HFFc6 (cell line): Measurements from ENCODE around the gene KNDC1. TPM values are rescaled to one million over a fixed set of nuclear protein-coding genes. Genes with fewer than 3 reads are reported as not detected.

Source experiments
- DNase-seq: peaks from one replicate; pipeline ENCODE4 v3.0.0-alpha.2; 2018
- H3K27ac Mint-ChIP-seq: 2 replicates; pipeline ENCODE4 v1.8.0; 2020; ENCODE audit warnings: mild to moderate bottlenecking, mixed read lengths
- H3K27me3 Mint-ChIP-seq: 2 replicates; pipeline ENCODE4 v1.8.0; 2021; ENCODE audit warnings: mild to moderate bottlenecking, moderate library complexity, mixed read lengths; ENCODE audit not compliant: insufficient read depth
- H3K36me3 Mint-ChIP-seq: 2 replicates; pipeline ENCODE4 v1.8.0; 2021; ENCODE audit warnings: low read depth, mixed read lengths
- H3K4me1 Mint-ChIP-seq: 2 replicates; pipeline ENCODE4 v1.8.0; 2020; ENCODE audit warnings: low read depth, mixed read lengths
- H3K4me3 Mint-ChIP-seq: 2 replicates; pipeline ENCODE4 v1.8.0; 2020; ENCODE audit warnings: mild to moderate bottlenecking, moderate library complexity, mixed read lengths
- H3K9me3 Mint-ChIP-seq: 2 replicates; pipeline ENCODE4 v1.8.0; 2020; ENCODE audit warnings: mild to moderate bottlenecking, mixed read lengths
- total RNA-seq, 6 experiments: library from RNA; stranded (reverse); fragmentation: NEBNext Ultra II Directional; extraction: Animal tissue kit (Norgen Biotek cat#: 25700); gene quantifications; 2 replicates in 1 of 6; 3 replicates in 5 of 6; pipeline ENCODE4 v1.2.3, GENCODE V29; 2021
- TF ChIP-seq, protein P1 (sequence below): fragments of 200-600 bp; sonication (generic); IDR thresholded peaks from 2 replicates; pipeline ENCODE4 v1.5.0; 2021; ENCODE audit warnings: antibody characterized with exemption, mild to moderate bottlenecking

The KNDC1 gene
- total RNA-seq, 6 experiments from 2014 or later: 0.05 to 1.00 (median 0.28) TPM; not detected in 3

- DNase-seq: no peak
- H3K9me3 Mint-ChIP-seq: peaks cover 31% of the 10 kb centered on the region
- no peaks in the 10 kb centered on the region for H3K4me1 Mint-ChIP-seq
- H3K36me3 Mint-ChIP-seq: no peaks in the 10 kb centered on the region
- TF ChIP-seq, protein P1, sequence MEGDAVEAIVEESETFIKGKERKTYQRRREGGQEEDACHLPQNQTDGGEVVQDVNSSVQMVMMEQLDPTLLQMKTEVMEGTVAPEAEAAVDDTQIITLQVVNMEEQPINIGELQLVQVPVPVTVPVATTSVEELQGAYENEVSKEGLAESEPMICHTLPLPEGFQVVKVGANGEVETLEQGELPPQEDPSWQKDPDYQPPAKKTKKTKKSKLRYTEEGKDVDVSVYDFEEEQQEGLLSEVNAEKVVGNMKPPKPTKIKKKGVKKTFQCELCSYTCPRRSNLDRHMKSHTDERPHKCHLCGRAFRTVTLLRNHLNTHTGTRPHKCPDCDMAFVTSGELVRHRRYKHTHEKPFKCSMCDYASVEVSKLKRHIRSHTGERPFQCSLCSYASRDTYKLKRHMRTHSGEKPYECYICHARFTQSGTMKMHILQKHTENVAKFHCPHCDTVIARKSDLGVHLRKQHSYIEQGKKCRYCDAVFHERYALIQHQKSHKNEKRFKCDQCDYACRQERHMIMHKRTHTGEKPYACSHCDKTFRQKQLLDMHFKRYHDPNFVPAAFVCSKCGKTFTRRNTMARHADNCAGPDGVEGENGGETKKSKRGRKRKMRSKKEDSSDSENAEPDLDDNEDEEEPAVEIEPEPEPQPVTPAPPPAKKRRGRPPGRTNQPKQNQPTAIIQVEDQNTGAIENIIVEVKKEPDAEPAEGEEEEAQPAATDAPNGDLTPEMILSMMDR: no peak
- no peak overlapping the region for H3K4me3 Mint-ChIP-seq
- no peaks in the 10 kb centered on the region; the same call in 1 of the 2 replicates for H3K27me3 Mint-ChIP-seq
- no peak overlapping the region for H3K27ac Mint-ChIP-seq
Observed at GRCh38 chr10:133199488-133199885, 39.5 kb downstream of the KNDC1 start.

DNA sequence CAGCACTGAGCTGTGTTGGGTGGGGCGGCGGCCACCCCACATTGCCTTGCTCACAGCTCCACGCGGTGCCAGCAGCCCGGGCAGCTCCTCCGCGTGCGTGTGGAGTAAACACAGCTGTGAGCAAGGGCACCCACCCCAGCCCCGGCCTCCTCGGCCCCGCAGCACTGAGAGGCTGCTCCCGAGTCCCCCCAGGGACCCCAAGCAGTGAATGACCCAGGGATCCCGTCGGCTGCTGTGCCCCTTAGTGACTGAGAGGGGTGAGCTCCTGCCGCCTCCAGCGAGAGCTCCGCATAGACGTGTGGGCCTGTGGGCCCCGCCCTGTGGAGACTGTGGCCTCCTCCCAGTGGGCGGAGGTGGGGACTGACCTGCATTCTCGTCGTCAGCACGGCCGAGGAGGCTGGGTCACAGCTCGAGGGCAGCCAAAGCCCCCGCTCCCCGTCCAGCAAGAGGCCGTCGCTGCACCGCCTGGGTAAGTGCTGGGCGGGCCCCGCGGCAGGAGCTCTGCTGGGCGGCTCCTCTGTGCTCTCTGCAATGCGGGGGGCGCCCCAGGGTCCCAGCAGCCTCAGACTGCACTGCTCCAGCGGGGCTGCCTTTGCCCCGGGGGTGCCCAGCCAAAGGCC lies 40.1 kb downstream of the KNDC1 start:
- Mint-ChIP-seq H3K36me3 (no peaks in the 10 kb centered on the region), H3K4me1 (no peaks in the 10 kb centered on the region), H3K27me3 (no peaks in the 10 kb centered on the region; the same call in 1 of the 2 replicates), H3K9me3 (peaks cover 26% of the 10 kb centered on the region), H3K27ac (no peak overlapping the region), H3K4me3 (no peak overlapping the region)
- DNase-seq: no peak
- TF ChIP-seq, protein P1: no peak

DNA sequence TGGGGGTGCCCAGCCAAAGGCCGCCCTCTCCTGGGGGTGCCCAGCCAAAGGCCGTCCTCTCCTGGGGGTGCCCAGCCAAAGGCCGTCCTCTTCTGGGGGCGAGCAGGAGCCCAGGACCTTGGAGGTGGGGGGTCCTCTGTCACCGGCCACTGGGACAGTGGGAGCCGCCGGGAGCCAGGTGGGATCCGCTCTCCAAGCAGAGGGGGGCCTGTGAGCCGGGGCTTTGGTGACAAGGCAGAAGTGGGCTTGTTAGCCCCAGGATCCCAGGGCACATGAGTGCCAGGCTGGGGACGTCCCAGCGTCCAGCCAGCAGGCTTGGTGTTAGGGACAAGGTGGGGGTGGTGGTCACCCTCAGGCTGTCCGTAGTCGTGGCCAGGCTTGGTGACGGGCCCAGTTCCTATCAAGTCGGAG lies 40.6 kb downstream of the KNDC1 start:
- Mint-ChIP-seq H3K27me3 (no peaks in the 10 kb centered on the region; the same call in 1 of the 2 replicates), H3K4me1 (no peaks in the 10 kb centered on the region), H3K9me3 (peaks cover 29% of the 10 kb centered on the region), H3K4me3 (no peak overlapping the region), H3K36me3 (no peaks in the 10 kb centered on the region), H3K27ac (no peak overlapping the region)
- TF ChIP-seq, protein P1: no peak
- no peak for DNase-seq

- TF ChIP-seq, protein P1: no peak
- H3K36me3 Mint-ChIP-seq: no peaks in the 10 kb centered on the region
- no peak overlapping the region for H3K27ac Mint-ChIP-seq
- DNase-seq: no peak
- H3K4me3 Mint-ChIP-seq: no peak overlapping the region
- no peaks in the 10 kb centered on the region; the same call in 1 of the 2 replicates for H3K27me3 Mint-ChIP-seq
- H3K9me3 Mint-ChIP-seq: peaks cover 28% of the 10 kb centered on the region
- H3K4me1 Mint-ChIP-seq: no peaks in the 10 kb centered on the region
Observed at GRCh38 chr10:133201151-133201947, 41.3 kb downstream of the KNDC1 start.

GRCh38 chr10:133201948-133202725 lies 42.1 kb downstream of the KNDC1 start:
- Mint-ChIP-seq H3K9me3 (peaks cover 23% of the 10 kb centered on the region), H3K27me3 (no peaks in the 10 kb centered on the region; the same call in 1 of the 2 replicates), H3K4me1 (no peaks in the 10 kb centered on the region), H3K27ac (no peak overlapping the region), H3K36me3 (no peaks in the 10 kb centered on the region), H3K4me3 (no peak overlapping the region)
- no peak for DNase-seq
- TF ChIP-seq, protein P1: no peak
